Kidney glomerular epithelial cell (primary cell): ENCODE measurements around the gene SPECC1L.

ENCODE experiments used
- DNase-seq: peaks from one replicate; lab custom pipeline; 2025; lab: John Stamatoyannopoulos, UW

Gene SPECC1L

GRCh38 chr22:24442352-24442744 is 171.7 kb downstream of the SPECC1L start:
- DNase-seq = no peak

GRCh38 chr22:24443668-24444067 is 173.0 kb downstream of the SPECC1L start:
- no peak for DNase-seq

- no peak for DNase-seq
Measured at GRCh38 chr22:24444251-24444650, 173.6 kb downstream of the SPECC1L start.

DNA sequence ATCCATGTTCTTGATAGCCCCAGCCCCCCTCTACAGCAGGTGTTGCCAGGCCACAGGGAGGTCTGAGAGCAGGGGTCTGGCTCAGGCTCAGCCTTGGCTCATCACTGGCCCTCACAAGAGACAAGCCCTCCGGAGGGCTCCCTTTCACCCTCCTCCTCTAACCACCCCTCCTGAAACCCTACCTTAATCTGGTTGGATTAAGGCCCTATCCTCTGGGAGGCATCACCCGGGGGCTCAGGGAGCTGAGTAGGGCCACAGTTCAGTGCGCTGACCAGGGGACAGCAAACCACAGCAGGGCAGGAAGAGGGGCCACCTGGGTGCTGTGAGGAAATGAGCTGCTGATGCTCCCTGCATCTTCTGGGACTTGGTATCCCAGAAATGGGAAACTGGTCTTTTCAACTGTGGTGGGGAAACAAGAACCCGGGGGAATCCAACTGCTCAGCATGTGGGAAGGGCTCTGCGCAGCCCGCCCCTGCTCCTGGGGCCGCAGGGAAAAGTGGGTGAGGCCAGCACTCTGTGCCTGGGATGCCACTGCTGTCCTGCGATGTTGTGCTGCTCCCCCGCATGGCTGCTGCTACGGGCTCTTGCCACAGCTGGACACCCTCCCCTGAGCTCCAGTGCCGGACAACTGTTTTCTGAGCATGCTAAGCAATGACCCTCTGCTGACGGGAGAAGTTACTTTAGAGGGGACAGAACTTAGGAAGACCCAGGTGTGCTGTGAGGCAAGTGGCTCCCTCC is 174.3 kb downstream of the SPECC1L start:
- no peak for DNase-seq

DNA sequence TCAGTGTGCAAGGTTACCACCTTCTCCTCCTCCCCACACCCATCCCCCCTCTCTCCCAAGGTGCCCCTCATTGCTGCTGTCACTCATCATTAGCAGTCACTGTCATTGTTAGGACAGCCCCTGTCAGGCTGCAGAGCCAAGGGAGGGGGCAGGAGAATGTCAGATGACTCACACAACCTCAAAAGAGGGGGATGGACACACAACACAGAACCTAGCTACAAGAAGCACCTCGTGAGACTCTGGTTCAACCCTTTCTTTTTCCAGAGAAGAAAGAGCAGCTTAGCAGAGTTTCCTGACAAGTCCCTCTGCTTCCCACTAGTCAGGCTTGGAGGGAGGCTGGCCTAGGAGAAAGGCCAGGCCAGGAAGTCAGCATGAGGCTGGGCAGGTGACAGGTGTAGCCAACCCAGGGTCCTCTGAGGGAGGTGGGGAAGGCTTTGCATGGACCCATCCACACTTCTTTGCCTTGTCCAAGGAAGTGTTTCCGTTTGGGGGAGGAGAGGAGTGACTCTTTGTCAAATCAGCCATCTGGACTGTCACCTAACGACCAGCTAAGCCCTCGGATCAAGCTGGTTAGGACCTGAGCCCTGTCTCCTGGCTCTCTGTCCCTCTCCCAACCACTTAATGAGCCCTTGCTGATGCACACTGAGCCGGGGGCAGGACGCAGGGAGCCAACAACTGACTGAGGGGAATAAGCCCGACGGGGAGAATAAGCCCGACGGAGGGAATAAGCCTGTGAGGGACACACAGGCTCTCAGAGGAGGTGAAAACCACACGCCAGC is 175.0 kb downstream of the SPECC1L start:
- no peak for DNase-seq

DNA sequence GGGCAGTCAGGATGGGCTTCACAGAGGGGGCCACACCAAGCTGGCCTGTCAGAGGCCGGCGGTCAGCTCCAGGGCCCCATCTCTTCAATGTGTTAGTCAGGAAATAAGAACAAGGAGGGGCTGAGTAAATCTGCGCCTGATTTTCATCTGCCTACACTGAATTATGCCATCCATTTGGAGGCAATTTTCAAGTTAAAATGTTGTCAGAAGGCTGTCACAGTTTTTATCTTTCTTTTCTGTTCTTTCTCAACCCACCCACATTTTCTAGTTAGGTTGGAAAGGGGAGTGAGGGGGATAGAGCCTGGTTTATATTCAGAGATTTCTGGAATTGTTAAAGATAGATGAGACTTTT is 175.6 kb downstream of the SPECC1L start:
- no peak for DNase-seq

DNA sequence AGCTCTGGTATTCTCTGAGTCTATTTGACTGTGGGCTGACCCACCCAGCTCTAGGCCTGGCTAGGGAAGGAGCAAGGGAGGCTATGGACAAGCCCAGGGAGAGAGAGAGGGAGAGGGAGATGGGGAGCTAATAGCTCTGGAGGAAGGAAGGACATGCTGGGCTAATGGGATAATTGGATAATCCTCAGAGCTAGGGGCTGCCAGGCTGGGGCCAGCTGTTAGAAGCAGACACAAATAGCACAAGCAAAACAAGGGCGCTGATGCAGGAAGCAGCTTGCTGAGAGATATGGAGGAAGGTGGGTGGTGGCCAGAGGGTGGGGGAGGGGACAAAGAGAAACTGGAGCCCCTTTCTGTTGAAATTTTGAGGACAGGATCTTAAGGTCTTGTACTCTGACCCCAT is 180.0 kb downstream of the SPECC1L start:
- no peak for DNase-seq

- no peak for DNase-seq
Measured at GRCh38 chr22:24451162-24451561, 180.5 kb downstream of the SPECC1L start.

DNA sequence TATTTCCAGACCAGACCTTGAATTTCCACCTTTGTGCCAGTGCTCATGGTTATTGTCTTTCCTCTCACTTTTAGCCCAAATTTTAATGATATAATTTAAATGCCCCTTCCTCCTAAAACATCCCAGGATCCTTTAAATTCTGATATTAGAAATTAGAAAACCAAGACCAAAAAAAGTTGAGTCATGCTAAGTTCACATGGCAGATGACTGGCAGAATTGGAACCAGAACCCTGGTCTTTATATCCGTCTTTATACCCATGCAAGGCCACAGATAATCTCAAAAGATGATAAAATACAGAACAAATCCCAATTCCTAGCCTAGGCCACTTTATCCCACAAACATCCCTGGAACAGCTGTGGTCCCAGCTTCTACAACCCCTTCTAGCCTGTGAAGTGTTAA is 183.2 kb downstream of the SPECC1L start:
- no peak for DNase-seq

DNA sequence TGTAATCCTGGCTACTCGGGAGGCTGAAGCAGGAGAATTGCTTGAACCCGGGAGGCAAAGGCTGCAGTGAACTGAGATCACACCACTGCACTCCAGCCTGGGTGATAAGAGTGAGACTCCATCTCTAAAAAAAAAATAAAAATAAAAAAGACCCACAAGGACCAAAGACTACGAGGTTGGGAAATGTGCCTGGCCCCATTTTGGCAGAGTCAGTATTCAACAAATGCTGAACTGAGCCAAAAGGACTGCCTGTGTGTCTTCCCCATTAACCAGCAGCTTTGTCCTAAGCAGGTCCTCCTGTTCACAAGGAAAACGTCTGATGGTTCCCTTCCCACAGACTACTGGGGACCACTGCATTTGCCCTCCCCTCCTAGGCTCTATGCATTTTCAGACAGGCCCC is 184.4 kb downstream of the SPECC1L start:
- no peak for DNase-seq

DNA sequence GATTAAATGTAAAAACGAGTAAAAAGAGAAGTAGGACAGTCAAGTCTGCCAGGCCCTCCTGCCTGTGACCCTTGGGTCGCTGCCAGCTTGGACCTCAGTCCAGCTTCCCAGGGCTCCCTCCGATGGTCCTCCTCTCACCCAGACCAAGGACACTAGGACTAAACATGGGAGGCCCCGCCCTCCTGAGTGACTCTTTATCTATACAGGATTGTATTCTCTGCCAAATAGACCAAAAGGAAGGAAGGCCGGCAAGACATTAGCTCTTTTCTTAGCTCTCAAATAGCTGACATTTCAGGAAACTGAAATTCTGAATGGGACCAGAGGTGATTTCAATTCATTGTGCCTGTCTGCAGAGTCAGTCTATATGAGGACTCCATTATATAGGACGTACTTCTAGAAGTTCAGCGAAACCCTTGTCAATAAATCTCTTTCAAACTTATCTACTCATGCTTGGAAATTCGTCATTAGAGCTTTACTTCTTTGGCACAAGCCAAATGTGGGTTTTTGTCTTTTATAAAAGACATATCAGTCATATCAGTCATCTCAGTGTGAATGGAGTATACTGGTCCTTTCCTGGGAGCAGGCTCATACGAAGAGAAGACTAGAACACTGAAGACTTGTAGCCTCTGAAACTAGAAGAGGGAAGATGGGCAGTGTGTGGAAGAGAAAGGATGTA is 185.3 kb downstream of the SPECC1L start:
- no peak for DNase-seq

GRCh38 chr22:24457894-24458420 is 187.3 kb downstream of the SPECC1L start:
- DNase-seq = no peak

GRCh38 chr22:24459911-24460310 is 189.3 kb downstream of the SPECC1L start:
- DNase-seq = no peak

DNA sequence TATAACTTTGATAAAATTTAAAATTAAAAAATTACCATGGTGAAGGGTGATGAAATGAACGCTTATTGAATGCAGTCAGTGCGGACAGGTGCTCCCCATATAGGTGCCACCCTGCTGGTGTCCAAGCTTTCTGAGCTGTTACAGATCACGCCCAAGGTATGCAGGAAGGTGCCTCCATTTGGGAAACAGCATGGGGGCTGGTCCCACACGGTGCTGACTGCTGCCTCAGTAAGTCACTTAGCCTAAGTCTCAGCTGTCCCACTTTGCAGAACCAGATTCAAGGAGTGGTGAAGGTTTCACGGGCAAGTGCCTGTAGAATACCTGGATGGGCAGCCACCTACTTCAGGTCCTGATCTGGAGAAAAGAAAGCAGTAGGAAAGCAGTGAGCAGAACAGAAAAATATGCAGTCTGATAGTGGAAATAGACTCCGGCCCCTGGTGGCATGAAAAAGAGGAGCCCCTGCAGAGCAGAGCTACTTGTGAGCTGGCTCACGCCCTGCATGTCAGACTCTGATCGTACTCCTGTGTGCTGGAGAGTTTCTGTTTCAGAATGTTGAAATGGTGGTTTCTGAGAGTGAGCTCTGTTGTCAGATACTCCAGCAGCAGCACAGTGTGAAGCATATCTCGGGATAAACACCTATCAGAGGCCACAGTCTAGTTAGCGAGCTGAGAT is 189.9 kb downstream of the SPECC1L start:
- DNase-seq = no peak

DNA sequence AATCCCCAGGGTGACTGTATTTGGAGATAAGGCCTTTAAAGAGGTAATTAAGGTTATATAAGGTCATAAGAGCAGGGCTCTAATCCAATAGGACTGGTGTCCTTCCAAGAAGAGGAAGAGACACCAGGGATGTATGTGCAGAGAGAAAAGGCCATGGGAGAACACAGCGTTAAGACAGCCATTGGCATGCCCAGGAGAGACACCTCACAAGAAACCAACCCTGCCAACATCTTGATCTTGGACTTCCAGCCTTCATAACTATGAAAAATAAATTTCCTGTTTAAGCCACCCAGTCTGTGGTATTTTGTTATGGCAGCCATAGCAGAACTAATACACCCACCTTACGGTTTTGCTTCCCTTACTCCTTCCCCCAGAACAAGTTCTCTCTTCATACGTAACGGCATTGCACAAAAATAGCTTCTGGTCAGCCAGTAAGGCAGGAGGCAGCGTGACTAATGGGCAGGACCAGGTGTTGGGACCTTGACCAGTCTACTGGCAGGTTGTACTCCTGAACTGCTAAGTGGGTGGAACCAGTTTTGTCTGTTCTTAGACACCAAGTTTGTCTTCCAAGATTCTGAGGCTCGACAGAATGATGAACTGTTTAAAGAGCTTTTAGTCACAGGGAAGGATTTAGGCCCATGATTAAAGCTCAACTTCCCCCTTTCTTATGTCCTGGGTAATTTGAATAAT is 192.6 kb downstream of the SPECC1L start:
- DNase-seq = no peak

DNA sequence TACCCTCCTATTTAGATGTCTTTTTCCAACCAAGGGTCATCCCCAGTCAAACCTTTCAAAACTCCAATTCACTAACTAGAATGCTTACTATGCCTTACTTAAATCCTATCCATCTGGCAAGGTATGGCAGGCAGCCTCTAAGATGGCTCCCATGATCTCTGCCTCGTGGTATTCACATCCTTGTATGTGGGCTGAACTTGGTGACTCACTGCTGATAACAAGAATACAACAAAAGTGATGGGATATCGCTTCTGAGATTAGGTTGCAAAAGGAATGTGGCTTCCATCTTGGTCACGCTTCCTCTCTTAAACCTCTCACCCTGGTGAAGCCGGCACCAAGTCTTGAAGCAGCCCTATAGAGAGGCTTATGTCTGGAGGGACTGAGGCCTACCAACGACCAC is 194.9 kb downstream of the SPECC1L start:
- peak; percentile 78 for DNase-seq

DNA sequence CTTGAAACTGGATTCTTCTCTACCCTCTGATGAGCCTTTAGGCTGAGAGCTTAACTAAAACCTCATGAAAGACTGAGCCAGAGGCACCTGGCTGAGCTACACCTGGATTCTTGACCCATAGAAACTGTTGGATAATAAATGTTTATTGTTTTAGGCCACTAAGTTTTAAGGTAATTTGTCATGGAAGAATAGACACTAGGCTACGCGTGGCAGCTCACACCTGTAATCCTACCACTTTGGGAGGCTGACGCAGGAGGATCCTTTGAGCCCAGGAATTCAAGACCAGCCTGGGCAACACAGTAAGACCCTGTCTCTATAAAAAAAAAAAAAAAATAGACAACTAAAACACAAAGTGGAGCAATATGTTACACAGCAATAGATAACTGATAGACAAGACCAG is 195.3 kb downstream of the SPECC1L start:
- DNase-seq = no peak

GRCh38 chr22:24466716-24467328 is 196.2 kb downstream of the SPECC1L start:
- peak; percentile 39 for DNase-seq

GRCh38 chr22:24467340-24467739 is 196.7 kb downstream of the SPECC1L start:
- no peak for DNase-seq
